IMR-90 (cell line): Measurements from ENCODE around the gene SLC4A1. TPM values are rescaled to one million over a fixed set of nuclear protein-coding genes. Genes with fewer than 3 reads are reported as not detected.

ENCODE experiments used
- ATAC-seq: fragments of 200-7000 bp; cut with Tn5 transposase; 2 replicates; pipeline ENCODE4 v1.9.1; 2020; ENCODE audit warnings: low read depth, mild to moderate bottlenecking, moderate library complexity
- BruUV-seq: library from RNA; stranded (reverse); fragments of 400-500 nt; replicated peaks from 2 replicates; lab custom pipeline; 2021; lab: Mats Ljungman, UMichigan
- CTCF ChIA-PET: fragments of 300-600 bp; formaldehyde crosslinking; extraction: SDS; loops from one replicate; lab custom pipeline; 2021; ENCODE audit warnings: antibody characterized with exemption; lab: Yijun Ruan, JAX
- POLR2A ChIA-PET: fragments of 300-600 bp; sonication (Branson Sonifier 250); formaldehyde crosslinking; loops from one replicate; lab custom pipeline; 2022; ENCODE audit warnings: antibody characterized with exemption; ENCODE audit not compliant: unreplicated experiment; lab: Charles Lee
- DNase-seq: peaks from one replicate; pipeline ENCODE4 v3.0.0; 2013
- H2AFZ ChIP-seq: replicated peaks from 2 replicates; pipeline ENCODE3; 2013; ENCODE audit warnings: low read length, mild to moderate bottlenecking; ENCODE audit not compliant: poor library complexity
- H2AK5ac ChIP-seq: 2 replicates; pipeline ENCODE4 v1.6.1; 2013; ENCODE audit warnings: low read depth, low read length, inconsistent platforms
- H2AK9ac ChIP-seq: replicated peaks from 2 replicates; pipeline ENCODE3; 2013; ENCODE audit warnings: mild to moderate bottlenecking, low read depth, low read length, moderate library complexity; ENCODE audit not compliant: poor library complexity
- H2BK120ac ChIP-seq: 2 replicates; pipeline ENCODE4 v1.6.1; 2013; ENCODE audit warnings: low read depth, low read length, inconsistent platforms
- H2BK15ac ChIP-seq: 3 replicates; pipeline ENCODE4 v1.6.1; 2013; ENCODE audit warnings: low read depth, low read length, inconsistent platforms
- H2BK20ac ChIP-seq: 2 replicates; pipeline ENCODE4 v1.6.1; 2013; ENCODE audit warnings: low read depth, mild to moderate bottlenecking, inconsistent platforms, low read length, moderate library complexity
- H2BK5ac ChIP-seq: 2 replicates; pipeline ENCODE4 v1.6.1; 2013; ENCODE audit warnings: mild to moderate bottlenecking, low read depth, low read length, inconsistent platforms; ENCODE audit not compliant: poor library complexity, severe bottlenecking
- H3K14ac ChIP-seq: replicated peaks from 2 replicates; pipeline ENCODE4 v1.6.1; 2013; ENCODE audit warnings: low read depth, low read length, inconsistent platforms
- H3K18ac ChIP-seq: 2 replicates; pipeline ENCODE4 v1.6.1; 2013; ENCODE audit warnings: low read depth, low read length, control low read depth
- H3K23ac ChIP-seq: 2 replicates; pipeline ENCODE4 v1.6.1; 2013; ENCODE audit warnings: low read depth, low read length, inconsistent platforms
- H3K27ac ChIP-seq: 2 replicates; pipeline ENCODE4 v1.5.1; 2013; ENCODE audit warnings: mild to moderate bottlenecking, control low read depth, low read length; ENCODE audit not compliant: insufficient read depth
- H3K27me3 ChIP-seq: 2 replicates; pipeline ENCODE4 v1.6.1; 2013; ENCODE audit warnings: low read length; ENCODE audit not compliant: control insufficient read depth, insufficient read depth
- H3K36me3 ChIP-seq: 2 replicates; pipeline ENCODE4 v1.6.1; 2013; ENCODE audit warnings: low read length, mixed read lengths; ENCODE audit not compliant: control insufficient read depth, insufficient read depth
- H3K4ac ChIP-seq: 2 replicates; pipeline ENCODE4 v1.6.1; 2013; ENCODE audit warnings: low read depth, low read length, inconsistent platforms
- H3K4me1 ChIP-seq: 2 replicates; pipeline ENCODE4 v1.6.1; 2013; ENCODE audit warnings: low read length, mixed read lengths; ENCODE audit not compliant: control insufficient read depth, insufficient read depth
- H3K4me2 ChIP-seq: 2 replicates; pipeline ENCODE4 v1.6.1; 2013; ENCODE audit warnings: low read depth, mild to moderate bottlenecking, control low read depth, low read length, moderate library complexity
- H3K4me3 ChIP-seq: 2 replicates; pipeline ENCODE4 v1.5.1; 2013; ENCODE audit warnings: low read depth, mild to moderate bottlenecking, control low read depth, low read length, moderate library complexity; ENCODE audit not compliant: insufficient read depth
- H3K56ac ChIP-seq: 2 replicates; pipeline ENCODE4 v1.6.1; 2013; ENCODE audit warnings: low read length, inconsistent platforms; ENCODE audit not compliant: insufficient read depth; ENCODE audit errors: extremely low read depth
- H3K79me1 ChIP-seq, 2 experiments: 2 replicates each; pipeline ENCODE4 v1.6.1; 2013; ENCODE audit warnings: low read length in 2 of 2, inconsistent platforms in 1 of 2, low read depth in 1 of 2
- H3K9ac ChIP-seq: 2 replicates; pipeline ENCODE4 v1.6.1; 2013; ENCODE audit warnings: low read depth, low read length, control low read depth
- H3K9me1 ChIP-seq: 2 replicates; pipeline ENCODE4 v1.6.1; 2013; ENCODE audit warnings: low read length, inconsistent platforms; ENCODE audit not compliant: insufficient read depth
- H3K9me3 ChIP-seq: 2 replicates; pipeline ENCODE4 v1.6.1; 2013; ENCODE audit warnings: low read length; ENCODE audit not compliant: control insufficient read depth, insufficient read depth
- H4K20me1 ChIP-seq: 2 replicates; pipeline ENCODE4 v1.6.1; 2013; ENCODE audit warnings: low read length, inconsistent platforms; ENCODE audit not compliant: insufficient read depth
- H4K5ac ChIP-seq: 2 replicates; pipeline ENCODE4 v1.6.1; 2013; ENCODE audit warnings: mild to moderate bottlenecking, low read depth, low read length, control low read depth
- H4K8ac ChIP-seq, 2 experiments: 2 replicates each; pipeline ENCODE4 v1.6.1; 2013; ENCODE audit warnings: low read depth in 2 of 2, low read length in 2 of 2, control low read depth in 1 of 2, inconsistent platforms in 1 of 2
- H4K91ac ChIP-seq: 2 replicates; pipeline ENCODE4 v1.6.1; 2013; ENCODE audit warnings: low read depth, low read length, inconsistent platforms; ENCODE audit not compliant: insufficient read depth
- BHLHE40 ChIP-seq: fragments of 150-350 bp; IDR thresholded peaks from 2 replicates; pipeline ENCODE4 v1.6.1; 2016; ENCODE audit warnings: mild to moderate bottlenecking, low read depth, low read length
- CEBPB ChIP-seq: IDR thresholded peaks from 2 replicates; pipeline ENCODE4 v1.6.1; 2012; ENCODE audit warnings: low read depth, low read length, improper control_type of control experiment
- FOS ChIP-seq: fragments of 150-350 bp; IDR thresholded peaks from 2 replicates; pipeline ENCODE4 v1.6.1; 2016; ENCODE audit warnings: low read depth, low read length
- MAZ ChIP-seq: IDR thresholded peaks from 2 replicates; pipeline ENCODE4 v1.6.1; 2012; ENCODE audit warnings: low read depth, mild to moderate bottlenecking, low read length, improper control_type of control experiment, moderate library complexity, borderline replicate concordance
- MXI1 ChIP-seq: IDR thresholded peaks from 2 replicates; pipeline ENCODE4 v1.6.1; 2012; ENCODE audit warnings: low read depth, mild to moderate bottlenecking, low read length, moderate library complexity, borderline replicate concordance
- RAD21 ChIP-seq: IDR thresholded peaks from 2 replicates; pipeline ENCODE4 v1.6.1; 2012; ENCODE audit warnings: low read length, improper control_type of control experiment
- SMC3 ChIP-seq: fragments of 150-350 bp; IDR thresholded peaks from 2 replicates; pipeline ENCODE4 v1.6.1; 2016; ENCODE audit warnings: low read depth, mild to moderate bottlenecking, antibody characterized with exemption, low read length, moderate library complexity
- WGBS, 2 experiments: methylation state at CpG; one replicate each; pipeline versions ENCODE4 v1.1.5 to v1.1.7; 2013; ENCODE audit warnings: missing lambda C conversion rate in 2 of 2; ENCODE audit not compliant: insufficient read length in 1 of 2; ENCODE audit errors: extremely low coverage in 2 of 2; 5-methylcytosine and 5-hydroxymethylcytosine counted together
- dilution Hi-C: fragments of 300-500 bp; cut with HindIII; formaldehyde crosslinking; loops from one replicate; pipeline ENCODE4 v1.14.3; 2018; ENCODE audit warnings: low sequenced_read_pairs; ENCODE audit not compliant: unreplicated experiment
- in situ Hi-C: fragments of 300-500 bp; cut with MboI; formaldehyde crosslinking; loops from 3 replicates; pipeline ENCODE4 v1.14.3; 2019; ENCODE audit warnings: low sequenced_read_pairs, inconsistent platforms, mixed read lengths
- intact Hi-C: fragments of 100-400 bp; cut with micrococcal nuclease; formaldehyde crosslinking; loops from 2 replicates; pipeline ENCODE4 v1.10.0; 2022
- polyA plus RNA-seq, 3 experiments: library from polyadenylated mRNA; depleted of rRNA; stranded (reverse); fragments of >200 nt; gene quantifications; 2 replicates each; pipeline ENCODE4 v1.2.3, GENCODE V29; 2012; ENCODE audit warnings: low replicate concordance in 1 of 3
- total RNA-seq: library from RNA; depleted of rRNA; stranded (reverse); fragments of >200 nt; gene quantifications from 2 replicates; pipeline ENCODE4 v1.2.3, GENCODE V29; 2012
- TF ChIP-seq, protein P1 (sequence below): fragments of 150-350 bp; IDR thresholded peaks from 2 replicates; pipeline ENCODE4 v1.6.1; 2016; ENCODE audit warnings: low read depth, mild to moderate bottlenecking, low read length, moderate library complexity, borderline replicate concordance
- TF ChIP-seq, protein P2 (sequence below): fragments of 150-350 bp; IDR thresholded peaks from 2 replicates; pipeline ENCODE4 v1.6.1; 2017; ENCODE audit warnings: mild to moderate bottlenecking, antibody characterized with exemption, low read length, low read depth
- TF ChIP-seq, protein P3 (sequence below): conservative IDR thresholded peaks from 2 replicates; pipeline ENCODE4 v1.5.1; 2012; ENCODE audit warnings: mild to moderate bottlenecking, low read depth, low read length, improper control_type of control experiment

The SLC4A1 gene
- total and polyA plus RNA-seq, 2 of the 4 experiments (the other 2 are of a cell fraction) = not detected

DNA sequence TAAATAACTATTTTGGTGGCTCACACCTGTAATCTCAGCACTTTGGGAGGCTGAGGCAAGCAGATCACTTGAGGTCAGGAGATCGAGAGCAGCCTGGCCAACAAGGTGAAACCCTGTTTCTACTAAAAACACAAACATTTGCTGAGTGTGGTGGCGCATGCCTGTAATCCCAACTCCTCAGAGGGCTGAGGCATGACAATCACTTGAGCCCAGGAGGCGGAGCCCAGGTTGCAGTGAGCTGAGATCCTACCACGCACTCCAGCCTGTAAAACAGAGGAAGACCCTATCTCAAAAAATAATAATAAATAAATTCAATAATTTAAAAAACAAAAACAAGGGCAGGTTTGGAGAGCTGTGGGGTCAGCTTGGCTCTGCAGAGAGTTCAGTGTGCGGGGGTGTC is 5.7 kb upstream of the SLC4A1 start:
- no peak overlapping the region for H2BK5ac ChIP-seq
- in situ Hi-C loops (no loop called here), intact Hi-C loops (no loop called here), dilution Hi-C loops (no loop called here)
- no peaks in the 10 kb centered on the region for H3K9me1 ChIP-seq
- H3K14ac ChIP-seq = no peak overlapping the region
- no peak overlapping the region for H2AK5ac ChIP-seq
- H3K9me3 ChIP-seq = no peaks in the 10 kb centered on the region
- no peak overlapping the region for H3K4me2 ChIP-seq
- no peaks in the 10 kb centered on the region for H3K79me1 ChIP-seq
- peaks cover 36% of the 10 kb centered on the region for H3K27me3 ChIP-seq
- no peak overlapping the region for H2BK15ac ChIP-seq
- TF ChIP-seq, protein P1, sequence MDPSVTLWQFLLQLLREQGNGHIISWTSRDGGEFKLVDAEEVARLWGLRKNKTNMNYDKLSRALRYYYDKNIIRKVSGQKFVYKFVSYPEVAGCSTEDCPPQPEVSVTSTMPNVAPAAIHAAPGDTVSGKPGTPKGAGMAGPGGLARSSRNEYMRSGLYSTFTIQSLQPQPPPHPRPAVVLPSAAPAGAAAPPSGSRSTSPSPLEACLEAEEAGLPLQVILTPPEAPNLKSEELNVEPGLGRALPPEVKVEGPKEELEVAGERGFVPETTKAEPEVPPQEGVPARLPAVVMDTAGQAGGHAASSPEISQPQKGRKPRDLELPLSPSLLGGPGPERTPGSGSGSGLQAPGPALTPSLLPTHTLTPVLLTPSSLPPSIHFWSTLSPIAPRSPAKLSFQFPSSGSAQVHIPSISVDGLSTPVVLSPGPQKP = no peak
- TF ChIP-seq MXI1 = no peak
- TF ChIP-seq BHLHE40 = no peak
- TF ChIP-seq MAZ = no peak
- TF ChIP-seq SMC3 = no peak
- no peak for TF ChIP-seq RAD21
- TF ChIP-seq FOS = no peak
- TF ChIP-seq, protein P2, sequence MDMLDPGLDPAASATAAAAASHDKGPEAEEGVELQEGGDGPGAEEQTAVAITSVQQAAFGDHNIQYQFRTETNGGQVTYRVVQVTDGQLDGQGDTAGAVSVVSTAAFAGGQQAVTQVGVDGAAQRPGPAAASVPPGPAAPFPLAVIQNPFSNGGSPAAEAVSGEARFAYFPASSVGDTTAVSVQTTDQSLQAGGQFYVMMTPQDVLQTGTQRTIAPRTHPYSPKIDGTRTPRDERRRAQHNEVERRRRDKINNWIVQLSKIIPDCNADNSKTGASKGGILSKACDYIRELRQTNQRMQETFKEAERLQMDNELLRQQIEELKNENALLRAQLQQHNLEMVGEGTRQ = no peak
- no peak for TF ChIP-seq CEBPB
- TF ChIP-seq, protein P3, sequence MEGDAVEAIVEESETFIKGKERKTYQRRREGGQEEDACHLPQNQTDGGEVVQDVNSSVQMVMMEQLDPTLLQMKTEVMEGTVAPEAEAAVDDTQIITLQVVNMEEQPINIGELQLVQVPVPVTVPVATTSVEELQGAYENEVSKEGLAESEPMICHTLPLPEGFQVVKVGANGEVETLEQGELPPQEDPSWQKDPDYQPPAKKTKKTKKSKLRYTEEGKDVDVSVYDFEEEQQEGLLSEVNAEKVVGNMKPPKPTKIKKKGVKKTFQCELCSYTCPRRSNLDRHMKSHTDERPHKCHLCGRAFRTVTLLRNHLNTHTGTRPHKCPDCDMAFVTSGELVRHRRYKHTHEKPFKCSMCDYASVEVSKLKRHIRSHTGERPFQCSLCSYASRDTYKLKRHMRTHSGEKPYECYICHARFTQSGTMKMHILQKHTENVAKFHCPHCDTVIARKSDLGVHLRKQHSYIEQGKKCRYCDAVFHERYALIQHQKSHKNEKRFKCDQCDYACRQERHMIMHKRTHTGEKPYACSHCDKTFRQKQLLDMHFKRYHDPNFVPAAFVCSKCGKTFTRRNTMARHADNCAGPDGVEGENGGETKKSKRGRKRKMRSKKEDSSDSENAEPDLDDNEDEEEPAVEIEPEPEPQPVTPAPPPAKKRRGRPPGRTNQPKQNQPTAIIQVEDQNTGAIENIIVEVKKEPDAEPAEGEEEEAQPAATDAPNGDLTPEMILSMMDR = no peak
- no peaks in the 10 kb centered on the region for H3K4me1 ChIP-seq
- H3K36me3 ChIP-seq = no peaks in the 10 kb centered on the region
- BruUV-seq = no TSS peak
- CTCF ChIA-PET = no interaction called here
- H3K4me3 ChIP-seq = no peak overlapping the region
- H3K27ac ChIP-seq = no peak overlapping the region
- H4K5ac ChIP-seq = no peak overlapping the region
- H3K56ac ChIP-seq = no peak overlapping the region
- H4K91ac ChIP-seq = no peak overlapping the region
- no peak overlapping the region for H4K8ac ChIP-seq
- no peak overlapping the region for H2AK9ac ChIP-seq
- H3K9ac ChIP-seq = no peak overlapping the region
- H2BK120ac ChIP-seq = no peak overlapping the region
- POLR2A ChIA-PET = no interaction called here
- no peak overlapping the region for H3K18ac ChIP-seq
- no peak overlapping the region for H3K23ac ChIP-seq
- ATAC-seq = no peak
- H2BK20ac ChIP-seq = no peak overlapping the region
- DNase-seq = no peak
- 70% methylated on average over 3 of the region's 5 CpGs; no CpG with 5 or more reads in 1 of the 2 experiments for WGBS, 2 experiments
- H2AFZ ChIP-seq = no peak overlapping the region
- H3K4ac ChIP-seq = no peak overlapping the region
- no peaks in the 10 kb centered on the region for H4K20me1 ChIP-seq
